Hematopoietic multipotent progenitor cell treated with erythropoietin and hydrocortisone succinate and interleukin-3 and kit ligand, for 6 days (in vitro differentiated cells): ENCODE measurements around the gene PSMD10.

ENCODE experiments used
- DNase-seq: peaks from one replicate; pipeline ENCODE4 v3.0.0-alpha.2; 2015

Gene PSMD10, protein sequence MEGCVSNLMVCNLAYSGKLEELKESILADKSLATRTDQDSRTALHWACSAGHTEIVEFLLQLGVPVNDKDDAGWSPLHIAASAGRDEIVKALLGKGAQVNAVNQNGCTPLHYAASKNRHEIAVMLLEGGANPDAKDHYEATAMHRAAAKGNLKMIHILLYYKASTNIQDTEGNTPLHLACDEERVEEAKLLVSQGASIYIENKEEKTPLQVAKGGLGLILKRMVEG

DNA sequence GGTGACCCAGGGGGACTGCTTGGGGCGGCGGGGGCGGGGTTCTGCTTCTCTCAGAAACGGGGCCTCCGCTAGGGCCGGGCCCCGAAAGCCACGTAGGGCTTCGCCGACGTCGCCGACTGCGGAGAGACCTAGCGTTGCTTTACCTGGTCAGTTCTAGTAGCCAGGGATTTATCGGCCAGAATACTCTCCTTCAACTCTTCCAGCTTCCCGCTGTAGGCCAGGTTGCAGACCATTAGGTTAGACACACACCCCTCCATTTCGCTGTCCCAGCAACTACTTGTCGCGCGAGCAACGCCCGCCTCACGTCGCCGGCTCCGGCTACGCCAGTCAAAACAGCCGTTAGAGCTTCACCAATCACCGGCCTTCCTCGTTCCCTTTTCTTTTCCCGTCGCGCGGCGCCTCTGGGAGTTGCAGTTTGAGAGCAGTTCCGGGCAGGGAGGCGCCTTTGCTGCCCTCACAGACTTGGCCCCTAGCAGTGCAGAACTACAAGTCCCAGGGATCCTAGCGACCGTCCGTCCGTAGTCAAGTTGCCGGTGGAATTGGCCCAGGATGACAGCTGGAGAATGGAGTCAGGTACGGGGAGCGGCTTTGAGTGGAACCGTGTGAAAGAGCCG, at the start of gene PSMD10, which contains the start of gene ATG4A:
Gene PSMD10 (minus strand): TSS at position 279 of the 614 bp plus-strand sequence. CDS start 22 bp downstream, at position 257.
Gene ATG4A (plus strand): TSS at position 515 of the 614 bp plus-strand sequence. CDS start 49 bp downstream, at position 564.
- peak; percentile 95 for DNase-seq

DNA sequence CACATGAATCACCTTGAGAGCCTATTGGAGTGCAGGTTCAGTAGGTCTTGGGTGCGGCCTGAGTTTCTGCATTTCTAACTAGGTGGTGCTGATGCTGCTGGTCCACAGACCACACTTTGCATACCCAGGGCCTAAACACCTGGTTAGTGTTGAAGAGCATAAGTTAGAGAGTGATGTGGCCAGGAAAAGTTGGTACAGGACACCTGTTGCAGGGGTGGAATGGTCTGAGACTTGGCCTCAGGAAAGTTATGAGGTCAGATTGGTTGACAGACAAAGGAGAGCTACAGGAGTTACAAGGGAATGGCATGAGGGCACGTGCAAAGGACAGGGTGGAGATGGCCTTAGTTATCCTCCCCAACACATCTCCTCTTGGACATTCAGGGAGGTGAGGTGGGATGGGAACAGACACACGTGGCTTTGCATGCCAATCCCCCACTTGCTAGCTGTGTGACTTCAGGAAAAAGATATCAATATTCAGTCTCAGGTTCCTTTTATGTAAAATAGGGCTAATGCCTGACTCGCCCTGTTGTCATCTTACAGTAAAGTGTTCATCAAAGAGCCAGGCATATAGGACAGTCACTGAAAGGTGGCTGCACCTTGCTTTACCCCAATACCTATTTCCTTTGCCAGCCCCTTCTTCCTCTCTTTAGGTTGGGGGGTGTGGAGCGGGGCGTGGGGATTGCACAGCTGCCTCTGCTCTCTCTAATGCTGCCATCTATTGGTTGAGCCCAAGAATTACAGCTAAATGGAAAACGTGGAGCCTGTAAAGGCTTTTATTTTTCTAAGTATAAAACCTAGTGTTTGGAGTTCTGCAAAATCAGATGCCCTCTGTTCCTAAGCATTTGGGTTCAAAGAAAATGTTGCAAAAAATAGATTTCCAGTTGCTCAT, 47.7 kb upstream of the PSMD10 start:
- peak; percentile 14 for DNase-seq

DNA sequence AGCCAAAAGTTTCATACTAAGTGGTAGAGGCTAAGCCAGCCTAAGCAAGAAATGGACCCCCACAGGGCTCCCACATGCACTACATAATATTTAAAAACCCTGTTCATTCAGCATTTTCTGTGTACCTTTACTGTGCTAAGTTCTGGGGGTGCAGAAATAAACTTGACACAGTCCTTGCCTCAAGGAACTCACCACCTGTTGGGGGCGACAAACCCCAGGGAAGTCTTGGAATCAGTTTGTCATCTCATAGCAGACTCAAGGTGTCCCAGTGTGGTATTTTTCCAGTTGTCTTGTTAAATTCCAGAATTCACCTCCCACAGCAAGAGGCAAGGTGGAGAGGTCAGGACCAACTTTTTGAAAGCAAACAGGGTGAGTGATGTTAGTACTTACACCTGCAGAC, 43.4 kb upstream of the PSMD10 start:
- DNase-seq = no peak

DNA sequence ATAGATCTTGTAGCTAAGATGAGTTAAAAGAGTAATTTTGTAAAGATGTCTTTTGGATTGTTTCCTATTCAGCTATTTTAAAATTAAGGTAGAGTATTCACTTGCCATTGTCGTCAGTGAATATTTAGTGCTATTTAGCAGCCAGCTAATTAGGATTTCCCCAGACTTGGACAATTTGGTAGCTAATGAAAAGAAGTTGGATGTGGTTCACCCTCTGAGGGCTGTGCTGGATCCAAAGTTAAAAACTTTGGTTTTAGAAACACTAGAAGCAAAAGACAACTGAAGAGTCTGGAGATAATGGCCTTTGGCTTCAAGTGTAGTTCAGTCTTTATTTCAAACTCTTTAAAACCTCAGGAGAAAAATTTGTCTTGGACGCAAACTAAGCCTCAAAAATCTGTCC, 41.5 kb upstream of the PSMD10 start:
- no peak for DNase-seq

DNA sequence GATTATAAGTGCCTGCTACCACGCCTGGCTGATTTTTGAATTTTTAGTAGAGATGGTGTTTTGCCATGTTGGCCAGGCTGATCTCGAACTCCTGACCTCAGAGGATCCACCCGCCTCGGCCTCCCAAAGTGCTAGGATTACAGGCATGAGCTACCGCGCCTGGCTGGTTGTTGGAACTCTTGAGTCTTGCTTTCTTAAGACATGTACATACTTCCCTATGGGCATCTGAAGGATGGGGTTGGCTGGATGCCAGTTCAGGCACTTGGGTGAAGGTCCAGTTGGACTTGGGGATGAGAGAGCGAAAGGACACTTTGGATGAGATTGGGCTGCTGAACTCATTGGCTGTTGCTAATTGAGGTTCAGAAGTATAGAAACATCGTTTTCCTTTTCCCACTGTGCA, 40.7 kb upstream of the PSMD10 start:
- no peak for DNase-seq

DNA sequence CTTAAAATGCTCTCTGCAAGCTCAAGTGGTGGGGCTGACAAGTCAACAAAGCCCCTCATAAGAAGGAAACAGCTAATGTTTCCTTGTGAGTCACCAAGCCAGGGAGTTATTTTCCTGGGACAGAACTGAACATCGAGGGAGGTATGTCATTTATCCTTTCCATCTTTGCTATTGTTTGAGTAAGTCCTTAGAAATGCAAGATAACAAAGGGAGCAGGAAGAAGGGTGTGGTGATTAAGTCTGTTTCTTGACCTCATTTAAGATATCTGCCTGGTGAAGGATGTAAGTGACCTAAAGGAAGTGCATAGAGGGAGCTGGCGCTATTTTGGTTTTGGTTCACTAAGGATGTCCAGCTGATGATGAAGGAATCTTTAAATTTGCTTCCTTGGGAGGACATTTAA, 40.1 kb upstream of the PSMD10 start:
- DNase-seq = no peak

DNA sequence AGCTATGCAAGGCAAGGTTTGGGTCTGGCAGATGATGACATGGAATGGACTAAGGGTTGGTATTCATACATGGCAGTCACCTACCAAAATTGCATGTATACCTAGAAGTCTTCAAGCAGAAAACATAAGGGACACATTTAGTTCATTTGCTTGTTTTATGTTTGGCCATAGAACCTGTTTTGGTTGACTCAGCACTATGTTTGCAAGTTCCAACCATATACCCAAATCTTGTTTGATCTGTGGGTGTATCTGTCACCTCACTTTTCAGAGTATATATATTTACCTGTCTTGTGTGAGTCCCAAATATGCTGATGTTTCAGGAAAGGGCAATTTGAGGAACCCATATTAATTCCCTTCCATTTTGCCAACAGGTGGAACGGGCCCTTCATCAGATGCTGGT, 39.5 kb upstream of the PSMD10 start:
- no peak for DNase-seq

DNA sequence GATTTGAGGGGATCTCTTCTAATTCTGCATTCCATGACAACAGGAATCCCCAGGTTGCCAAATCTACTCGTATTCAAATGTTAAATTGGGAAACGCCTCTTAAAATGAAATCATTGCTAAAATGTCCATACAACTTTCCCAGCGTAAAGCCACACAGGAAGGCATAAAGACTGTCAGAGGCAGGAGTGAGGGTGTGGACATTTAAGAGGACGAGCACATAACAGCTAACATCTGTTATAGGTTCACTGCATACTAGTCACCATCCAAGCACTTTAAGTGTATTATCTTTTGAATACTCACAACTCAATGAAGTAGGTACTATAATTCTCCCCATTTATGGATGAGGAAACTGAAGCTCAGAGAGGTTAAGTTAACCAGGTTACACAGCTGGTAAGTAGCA, 35.8 kb upstream of the PSMD10 start:
- no peak for DNase-seq

DNA sequence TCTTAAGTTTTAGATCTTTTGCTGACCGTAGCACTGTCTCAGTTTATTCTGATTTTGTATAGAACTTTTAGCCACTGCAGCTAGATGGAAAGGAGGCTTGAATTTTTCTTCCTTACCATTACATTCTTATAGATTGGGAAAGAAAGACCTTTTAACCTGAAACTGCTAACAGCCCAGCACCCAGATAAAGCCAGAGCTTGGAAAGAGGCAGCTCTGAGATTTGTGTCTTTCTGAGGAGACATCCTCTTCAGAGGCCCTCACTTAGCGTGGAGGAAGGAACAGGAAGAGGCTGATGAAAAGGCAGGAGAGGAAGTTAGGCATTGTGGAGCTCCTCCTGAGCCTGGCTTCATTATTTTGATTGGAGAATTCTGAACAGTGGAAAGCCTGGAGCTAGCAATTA, 35.3 kb upstream of the PSMD10 start:
- DNase-seq = no peak

DNA sequence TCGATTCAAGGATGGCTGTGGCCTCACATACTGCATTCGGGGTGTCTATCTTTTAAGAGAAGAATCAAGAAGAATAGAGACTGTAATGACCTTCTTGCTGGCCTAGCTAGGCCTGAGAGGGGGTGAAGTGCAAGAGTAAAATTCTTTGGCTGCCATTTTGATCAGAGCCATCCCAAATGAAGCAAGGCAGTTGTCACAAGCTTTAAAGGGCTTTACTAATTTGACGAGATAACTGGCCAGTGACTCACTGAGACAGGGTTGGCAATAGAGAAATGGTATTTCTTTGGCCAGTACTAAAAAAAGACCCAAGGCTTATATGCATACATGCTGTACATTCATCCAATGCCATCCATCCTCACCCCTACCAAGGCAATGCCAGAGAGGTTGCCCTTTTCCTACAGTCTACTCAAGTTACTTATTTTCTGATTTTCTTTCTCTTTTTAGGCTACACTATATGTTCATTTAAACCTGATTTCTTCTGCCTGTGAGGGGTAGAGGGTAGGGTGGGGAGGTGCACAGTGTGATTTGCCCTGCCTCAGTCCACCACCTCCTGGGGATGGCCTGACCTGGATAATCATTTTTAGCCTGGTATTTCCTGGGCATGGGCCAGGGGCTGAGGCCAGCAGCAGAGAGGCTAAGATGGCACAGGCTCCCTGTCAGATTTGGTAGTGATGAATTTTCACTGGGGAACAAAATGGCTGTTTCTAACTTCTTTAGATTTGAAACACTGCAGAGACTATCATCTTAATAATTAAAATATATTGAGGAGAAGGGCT, 32.4 kb upstream of the PSMD10 start:
- no peak for DNase-seq

DNA sequence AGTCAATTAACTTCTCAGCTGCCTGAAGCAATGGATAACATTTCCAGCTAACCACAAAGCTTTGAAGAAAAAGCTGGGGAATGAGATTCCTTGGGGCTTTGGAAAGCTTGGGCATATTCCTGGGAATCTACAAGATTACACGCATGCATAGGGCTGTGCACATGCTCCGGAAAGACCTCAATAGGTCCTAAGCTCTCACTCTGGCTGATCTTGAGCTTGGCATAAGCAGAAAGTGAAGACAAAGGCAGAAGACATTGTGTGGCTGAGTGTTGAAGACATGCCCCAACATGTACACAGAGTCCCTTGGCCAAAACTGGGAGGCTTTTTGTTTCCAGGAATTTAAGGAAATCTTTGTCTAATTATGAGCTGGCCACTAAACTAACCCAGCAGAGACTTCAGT, 31.4 kb upstream of the PSMD10 start:
- no peak for DNase-seq

DNA sequence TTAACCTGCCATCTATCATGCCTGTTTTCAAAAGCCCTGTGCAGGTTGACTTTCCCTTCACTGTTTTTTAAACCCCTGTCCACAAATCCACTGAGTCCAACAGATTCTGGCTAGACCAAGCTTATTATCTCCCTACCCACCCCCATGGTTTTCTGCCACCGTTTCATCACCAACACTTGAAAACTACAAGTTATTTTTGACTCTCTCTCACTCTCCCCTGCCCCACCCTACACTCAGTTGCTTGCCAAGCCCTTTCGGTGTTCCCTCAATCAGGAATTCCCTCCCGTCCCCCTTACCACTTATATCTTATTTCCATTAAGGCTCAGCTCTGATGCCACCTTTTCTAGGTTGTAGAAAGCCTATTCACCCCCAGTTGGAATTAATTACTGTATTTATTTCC, 29.9 kb upstream of the PSMD10 start:
- DNase-seq = no peak

DNA sequence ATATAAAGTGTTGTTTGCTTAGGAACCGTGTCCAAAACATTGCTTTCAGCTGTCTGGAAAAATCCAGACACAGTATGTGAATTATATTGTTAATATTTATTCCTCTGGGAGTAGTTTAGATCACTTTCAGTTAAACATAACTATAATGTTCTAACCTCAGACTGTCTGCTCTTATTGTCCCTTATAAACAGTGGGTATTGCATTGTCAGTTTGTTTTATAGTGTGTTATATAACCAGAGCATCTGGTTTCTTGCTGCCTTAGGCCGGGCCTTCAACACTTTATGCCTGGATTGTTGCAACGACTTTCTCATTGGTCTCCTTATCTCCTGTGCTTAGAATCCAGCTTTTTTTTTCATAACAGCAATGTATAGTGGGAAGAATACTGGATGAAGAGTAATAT, 26.6 kb upstream of the PSMD10 start:
- DNase-seq = no peak

DNA sequence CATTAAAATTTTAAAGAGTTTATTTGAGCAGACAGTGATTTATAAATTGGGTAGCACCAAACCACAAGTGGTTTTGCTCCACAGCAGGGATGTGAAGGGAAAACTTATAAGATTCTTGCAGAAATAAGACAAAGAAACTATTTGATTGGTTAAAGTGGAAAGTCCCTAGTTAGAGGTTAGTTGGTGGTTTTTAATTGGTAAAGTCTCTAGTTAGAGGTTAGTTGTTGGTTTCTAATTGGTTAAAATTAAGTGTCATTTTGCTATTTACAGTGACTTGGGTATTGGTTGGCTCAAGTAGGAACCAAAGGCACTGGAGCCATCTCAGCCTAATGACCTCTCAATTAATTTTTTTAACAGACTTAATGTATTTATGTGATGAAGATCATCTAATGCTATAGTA, 23.2 kb upstream of the PSMD10 start:
- no peak for DNase-seq

DNA sequence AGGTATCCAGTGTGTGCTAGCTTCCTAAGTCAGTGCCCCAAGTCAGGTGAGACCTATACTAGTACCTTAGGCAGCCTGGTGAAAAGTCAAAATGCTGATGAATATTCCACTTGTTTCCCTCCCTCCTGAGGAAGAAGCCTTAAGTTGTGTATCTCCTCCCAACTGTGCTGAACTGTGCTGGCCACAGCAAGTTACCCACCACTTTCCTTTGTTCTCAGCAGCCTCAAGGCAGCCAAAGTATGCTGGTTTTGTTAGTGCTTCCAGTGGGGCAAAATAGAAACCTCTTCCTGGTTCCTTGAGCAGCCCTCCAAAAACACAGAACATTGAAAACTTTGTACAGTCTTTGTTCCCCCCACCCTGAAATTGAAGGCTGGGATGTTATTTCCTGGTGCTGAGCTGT, 14.1 kb upstream of the PSMD10 start:
- no peak for DNase-seq

DNA sequence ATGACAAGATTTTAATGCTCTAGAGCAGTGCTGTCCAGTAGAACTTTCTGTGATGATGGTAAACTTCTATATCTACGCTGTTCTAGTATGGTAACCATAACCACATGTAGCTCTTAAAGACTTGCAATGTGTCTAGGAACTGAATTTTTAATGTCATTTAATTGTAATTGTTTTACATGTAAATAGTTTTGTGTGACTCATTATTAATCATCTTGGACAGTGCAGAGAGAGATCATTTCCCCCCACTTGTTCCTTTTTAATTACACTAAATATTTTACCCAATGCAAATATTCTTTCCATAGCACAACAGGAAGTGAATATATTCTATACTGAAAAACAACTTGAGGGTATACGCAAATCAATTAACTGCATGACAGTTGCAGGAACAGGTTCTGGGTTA, 6.0 kb upstream of the PSMD10 start:
- DNase-seq = no peak

DNA sequence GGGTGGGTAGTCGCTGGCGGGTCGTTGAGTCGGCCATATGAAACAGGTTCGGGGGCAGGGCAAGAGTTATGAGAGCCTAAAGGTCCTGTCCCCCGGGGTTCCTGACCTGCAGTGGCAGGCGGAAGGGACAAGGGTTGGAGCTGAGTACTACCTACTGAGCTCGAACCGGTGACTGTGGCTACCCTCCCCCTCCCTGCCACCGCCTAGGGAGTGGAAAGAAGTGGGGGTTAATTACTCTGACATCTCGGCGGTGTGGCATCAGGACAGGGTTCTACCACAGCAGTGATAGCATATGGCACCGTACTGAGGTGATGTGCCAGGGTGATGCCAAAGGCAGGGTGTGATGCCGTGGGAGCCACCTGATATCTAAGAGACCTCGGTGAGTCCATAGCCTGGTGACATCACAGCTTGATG, 543 bp upstream of the PSMD10 start:
- peak; percentile 33 for DNase-seq

DNA sequence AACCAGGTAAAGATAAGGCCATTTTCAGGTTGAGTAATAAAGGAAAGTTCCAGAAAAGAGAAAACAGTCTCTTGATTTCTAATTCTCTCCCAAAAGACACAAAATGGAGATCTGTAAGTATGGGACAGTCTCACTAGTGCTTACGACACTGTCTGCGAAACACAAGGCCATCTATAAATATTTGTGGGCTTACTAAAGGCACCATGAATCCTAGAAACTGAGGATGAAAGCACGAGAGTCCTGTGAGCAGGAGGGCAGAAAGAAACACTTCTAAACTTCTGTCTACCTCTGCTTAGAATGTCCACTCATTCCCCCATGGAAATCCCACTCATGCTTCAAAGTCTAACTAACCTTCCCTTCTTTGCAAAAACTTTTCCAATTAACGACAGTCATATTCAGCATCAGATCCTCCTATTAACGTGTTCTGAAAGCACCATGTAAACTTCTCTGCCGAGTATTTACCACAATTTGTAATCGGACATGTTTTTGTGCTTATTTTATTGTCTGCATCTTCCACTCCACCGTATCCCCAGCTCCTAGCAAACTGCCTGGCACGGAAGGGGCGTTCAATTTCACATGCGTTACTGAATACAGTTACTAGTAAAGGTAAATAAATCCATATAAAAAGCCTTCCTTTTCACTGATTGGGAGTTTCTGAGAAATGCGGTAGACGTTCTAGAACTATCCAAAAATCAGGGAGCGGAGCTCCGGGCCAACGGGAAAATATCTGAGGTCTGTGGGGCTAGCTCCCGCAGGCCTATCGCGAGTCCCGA, 665 bp downstream of the PSMD10 start:
- peak; percentile 14 for DNase-seq

DNA sequence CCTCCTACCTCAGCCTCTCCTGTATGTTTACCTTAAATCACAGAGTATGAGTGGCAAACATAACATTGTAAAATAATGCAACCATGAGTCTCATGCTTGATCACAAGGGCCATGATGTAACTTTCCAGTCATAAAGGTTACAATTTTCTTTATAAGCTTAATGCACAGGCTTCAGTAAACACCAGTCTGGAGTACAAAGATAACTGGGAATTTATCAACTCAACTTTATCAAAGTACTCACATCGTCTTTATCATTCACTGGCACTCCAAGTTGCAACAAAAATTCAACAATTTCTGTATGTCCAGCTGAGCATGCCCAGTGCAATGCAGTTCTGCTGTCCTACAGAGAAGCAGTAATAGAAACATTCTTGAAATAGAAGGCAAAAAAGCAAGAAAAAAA, 2.8 kb downstream of the PSMD10 start:
- peak; percentile 50 for DNase-seq

DNA sequence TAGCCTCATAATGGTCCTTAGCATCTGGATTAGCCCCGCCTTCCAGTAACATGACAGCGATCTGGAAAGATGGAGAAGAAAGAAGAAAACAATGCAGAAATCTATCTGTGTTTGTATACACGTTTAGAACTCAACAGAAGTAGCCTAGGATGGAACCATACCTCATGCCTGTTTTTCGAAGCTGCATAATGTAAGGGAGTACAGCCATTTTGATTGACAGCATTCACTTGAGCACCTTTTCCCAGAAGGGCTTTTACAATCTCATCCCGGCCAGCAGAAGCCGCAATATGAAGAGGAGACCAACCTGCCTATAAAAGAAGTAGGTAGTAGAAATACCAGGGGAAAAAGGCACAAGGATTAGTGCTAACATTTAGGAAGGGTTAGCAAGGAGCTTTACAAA, 3.5 kb downstream of the PSMD10 start:
- DNase-seq = no peak

DNA sequence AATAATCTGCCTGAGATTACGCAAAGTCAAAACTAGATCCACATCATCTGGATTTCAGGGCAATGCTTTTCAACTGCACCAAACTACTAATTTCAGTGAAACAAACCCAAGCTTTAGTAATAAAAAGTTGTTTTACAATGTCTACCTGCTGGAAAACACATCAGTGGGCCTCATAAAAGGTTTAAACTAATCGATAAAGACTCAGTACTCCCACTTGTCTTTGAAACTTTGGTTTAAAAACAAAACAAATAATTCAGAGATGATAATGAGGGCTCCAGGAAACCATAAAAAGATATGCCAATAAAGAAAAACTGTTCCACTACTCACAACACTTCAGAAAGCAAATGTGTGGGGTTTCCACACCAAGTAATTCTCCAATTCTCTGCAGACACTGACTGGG, 10.2 kb downstream of the PSMD10 start:
- no peak for DNase-seq

DNA sequence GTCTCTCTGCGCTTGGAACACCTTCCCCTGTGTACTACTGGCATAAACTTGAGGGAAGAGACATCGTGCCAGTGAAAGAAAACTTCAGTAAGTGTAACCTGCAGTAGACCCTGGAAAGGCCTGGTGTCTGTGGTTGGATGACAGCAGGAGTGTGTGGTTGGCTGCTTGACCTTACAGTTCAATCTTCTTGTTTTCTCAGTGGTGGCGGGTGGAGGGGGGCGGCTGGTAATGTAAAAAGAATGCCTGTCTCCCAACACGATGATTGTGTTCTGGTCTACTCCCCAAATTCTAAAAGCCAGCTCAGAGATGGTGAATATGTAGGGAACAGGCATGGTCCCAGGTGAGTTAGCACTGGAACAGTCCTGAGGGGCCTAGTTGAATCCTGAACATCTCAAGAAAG, 18.6 kb downstream of the PSMD10 start:
- no peak for DNase-seq
